ENCODE measurements around the gene EYS.
"Not testable (repeated sequence)": the region's sequence is repeated elsewhere in the genome, so short reads cannot be mapped to it uniquely, and the experiment has no call there.

The EYS gene

GRCh38 chr6:65071480-65071879 lies 635.5 kb downstream of the EYS start:
- DNase-seq: no peak

GRCh38 chr6:65064844-65065243 lies 642.2 kb downstream of the EYS start:
- DNase-seq: no peak

GRCh38 chr6:65059568-65059967 lies 647.5 kb downstream of the EYS start:
- no peak for DNase-seq

GRCh38 chr6:65055545-65055944 lies 651.5 kb downstream of the EYS start:
- no peak for DNase-seq

- DNase-seq: no peak
Observed at GRCh38 chr6:65052626-65053025, 654.4 kb downstream of the EYS start.

- DNase-seq: no peak
Observed at GRCh38 chr6:65045801-65046200, 661.2 kb downstream of the EYS start.

GRCh38 chr6:65014006-65014405 lies 693.0 kb downstream of the EYS start:
- DNase-seq: no peak

GRCh38 chr6:65006788-65007187 lies 700.2 kb downstream of the EYS start:
- DNase-seq: no peak

GRCh38 chr6:65004283-65004682 lies 702.7 kb downstream of the EYS start:
- no peak for DNase-seq

GRCh38 chr6:65002882-65003281 lies 704.1 kb downstream of the EYS start:
- DNase-seq: not testable (repeated sequence)

- DNase-seq: no peak
Observed at GRCh38 chr6:65000815-65001214, 706.2 kb downstream of the EYS start.

- DNase-seq: no peak
Observed at GRCh38 chr6:64998204-64998603, 708.8 kb downstream of the EYS start.

- no peak for DNase-seq
Observed at GRCh38 chr6:64996301-64996700, 710.7 kb downstream of the EYS start.

- DNase-seq: no peak
Observed at GRCh38 chr6:64990652-64991304, 716.2 kb downstream of the EYS start.

- DNase-seq: no peak
Observed at GRCh38 chr6:64988148-64988547, 718.9 kb downstream of the EYS start.

- DNase-seq: no peak
Observed at GRCh38 chr6:64987066-64987465, 720.0 kb downstream of the EYS start.

- DNase-seq: no peak
Observed at GRCh38 chr6:64985726-64986125, 721.3 kb downstream of the EYS start.

- DNase-seq: no peak
Observed at GRCh38 chr6:64984948-64985347, 722.1 kb downstream of the EYS start.

- DNase-seq: no peak
Observed at GRCh38 chr6:64983089-64983488, 723.9 kb downstream of the EYS start.

- DNase-seq: no peak
Observed at GRCh38 chr6:64973142-64973541, 733.9 kb downstream of the EYS start.

- no peak for DNase-seq
Observed at GRCh38 chr6:64969139-64969538, 737.9 kb downstream of the EYS start.

- DNase-seq: no peak
Observed at GRCh38 chr6:64955435-64955848, 751.6 kb downstream of the EYS start.

- DNase-seq: no peak
Observed at GRCh38 chr6:64949257-64949656, 757.8 kb downstream of the EYS start.

GRCh38 chr6:64948261-64948660 lies 758.8 kb downstream of the EYS start:
- DNase-seq: no peak

GRCh38 chr6:64945450-64945849 lies 761.6 kb downstream of the EYS start:
- DNase-seq: no peak

GRCh38 chr6:64932486-64932885 lies 774.5 kb downstream of the EYS start:
- DNase-seq: no peak

Data from RPMI8226 (cell line).